HepG2 (cell line): ENCODE results near the gene SLC25A20. TPM values are rescaled to one million over a fixed set of nuclear protein-coding genes. Genes with fewer than 3 reads are reported as not detected.
A peak's percentile ranks its signal among the peaks of the same experiment; 100 is the strongest.

Experiments used
- ATAC-seq: fragments of 200-7000 bp; cut with Tn5 transposase; 3 replicates; pipeline ENCODE4 v1.9.1; 2020; ENCODE audit warnings: mild to moderate bottlenecking, moderate library complexity
- BruUV-seq: library from RNA; stranded (reverse); fragments of 400-500 nt; replicated peaks from 2 replicates; lab custom pipeline; 2021; lab: Mats Ljungman, UMichigan
- CTCF ChIA-PET: fragments of 300-600 bp; formaldehyde crosslinking; extraction: SDS; loops from one replicate; lab custom pipeline; 2021; ENCODE audit warnings: low total read pairs, inconsistent platforms, low intra/inter-chr PET ratio; lab: Yijun Ruan, JAX
- POLR2A ChIA-PET: fragments of 350-600 bp; sonication (Branson Sonifier 250); formaldehyde crosslinking; loops from one replicate; lab custom pipeline; 2020; ENCODE audit warnings: antibody characterized with exemption, inconsistent platforms; lab: Yijun Ruan, JAX
- DNase-seq: peaks from one replicate; pipeline ENCODE4 v3.0.0-alpha.2; 2015; ENCODE audit warnings: low spot score
- FAIRE-seq: peaks from 3 replicates; lab custom pipeline; 2011; peaks lifted over from hg19 to GRCh38; lab: Jason Lieb, UNC
- H2AFZ ChIP-seq: one replicate; pipeline ENCODE4 v1.6.1; 2011; ENCODE audit warnings: low read length, inconsistent platforms
- H3K27ac ChIP-seq: fragments of 300-600 bp; 3 replicates; pipeline ENCODE4 v1.8.0; 2011; ENCODE audit warnings: mixed run types, mild to moderate bottlenecking, mixed read lengths, low read length, inconsistent platforms; ENCODE audit not compliant: insufficient read depth; ENCODE audit errors: extremely low read length
- H3K27me3 ChIP-seq, 2 experiments: fragments of 200-600 bp in 1 of 2; 2 replicates in 1 of 2; 3 replicates in 1 of 2; pipeline versions ENCODE4 v1.6.0 to v1.8.0; 2011; ENCODE audit warnings: low read length in 2 of 2, mild to moderate bottlenecking in 2 of 2, moderate library complexity in 2 of 2, inconsistent platforms in 1 of 2; ENCODE audit not compliant: insufficient read depth in 2 of 2, control insufficient read depth in 1 of 2
- H3K36me3 ChIP-seq, 2 experiments: fragments of 200-600 bp in 1 of 2; replicated peaks in 1 of 2; 2 replicates in 1 of 2; 3 replicates in 1 of 2; pipeline versions ENCODE4 v1.5.1 to v1.8.0; 2011; ENCODE audit warnings: low read length in 2 of 2, inconsistent platforms in 1 of 2; ENCODE audit not compliant: insufficient read depth in 2 of 2, control insufficient read depth in 1 of 2
- H3K4me1 ChIP-seq: 2 replicates; pipeline ENCODE4 v1.5.1; 2012; ENCODE audit warnings: low read length, inconsistent platforms; ENCODE audit not compliant: insufficient read depth
- H3K4me2 ChIP-seq: 2 replicates; pipeline ENCODE4 v1.6.0; 2011; ENCODE audit warnings: low read depth, low read length, inconsistent platforms
- H3K4me3 ChIP-seq, 3 experiments: fragments of 200-600 bp in 1 of 3; sonication (generic), shearing (Covaris generic) in 1 of 3; replicated peaks in 1 of 3; 2 replicates each; pipeline ENCODE4 v1.5.1; 2011 to 2016; ENCODE audit warnings: low read length in 3 of 3, inconsistent platforms in 2 of 3, low read depth in 2 of 3, mild to moderate bottlenecking in 2 of 3, control low read depth in 1 of 3, mixed read lengths in 1 of 3; ENCODE audit not compliant: insufficient read depth in 1 of 3
- H3K79me2 ChIP-seq: one replicate; pipeline ENCODE4 v1.6.1; 2011; ENCODE audit warnings: low read length, inconsistent platforms; ENCODE audit not compliant: insufficient read depth
- H3K9ac ChIP-seq: 2 replicates; pipeline ENCODE4 v1.6.0; 2011; ENCODE audit warnings: mild to moderate bottlenecking, low read depth, low read length, inconsistent platforms; ENCODE audit not compliant: insufficient read depth
- H3K9me3 ChIP-seq: 2 replicates; pipeline ENCODE4 v1.5.1; 2012; ENCODE audit warnings: mild to moderate bottlenecking, low read length
- H4K20me1 ChIP-seq: 2 replicates; pipeline ENCODE4 v1.6.0; 2011; ENCODE audit warnings: inconsistent platforms, mild to moderate bottlenecking, low read length, moderate library complexity; ENCODE audit not compliant: insufficient read depth
- ATM ChIP-seq: fragments of 450-650 bp; IDR thresholded peaks from 2 replicates; pipeline ENCODE4 v1.7.1; 2017; ENCODE audit warnings: mild to moderate bottlenecking, borderline replicate concordance
- CBFB ChIP-seq: sonication (generic); formaldehyde crosslinking; IDR thresholded peaks from 2 replicates; pipeline ENCODE4 v1.4.0; 2020; ENCODE audit warnings: missing genetic modification reagents
- CCAR2 ChIP-seq: fragments of 200-400 bp; formaldehyde crosslinking; optimal IDR thresholded peaks from 2 replicates; pipeline ENCODE3; 2018; ENCODE audit warnings: low read depth, mild to moderate bottlenecking, low read length, moderate library complexity
- JUN ChIP-seq: sonication (generic); formaldehyde crosslinking; IDR thresholded peaks from 2 replicates; pipeline ENCODE4 v1.4.0; 2020; ENCODE audit warnings: mild to moderate bottlenecking, missing genetic modification reagents
- MAFF ChIP-seq: IDR thresholded peaks from 2 replicates; pipeline ENCODE4 v1.6.1; 2011; ENCODE audit warnings: low read depth, low read length, improper control_type of control experiment
- MAFG ChIP-seq: sonication (generic); formaldehyde crosslinking; IDR thresholded peaks from 2 replicates; pipeline ENCODE4 v1.5.1; 2020; ENCODE audit warnings: mild to moderate bottlenecking, missing genetic modification reagents
- MAFK ChIP-seq, 2 experiments: IDR thresholded peaks in 1 of 2; conservative IDR thresholded peaks in 1 of 2; 2 replicates each; pipeline ENCODE4 v1.6.1; 2011; ENCODE audit warnings: improper control_type of control experiment in 2 of 2, low read length in 2 of 2
- MTF2 ChIP-seq: sonication (generic); formaldehyde crosslinking; IDR thresholded peaks from 2 replicates; pipeline ENCODE4 v1.5.0; 2020; ENCODE audit warnings: missing genetic modification reagents, borderline replicate concordance
- RARA ChIP-seq: IDR thresholded peaks from 2 replicates; pipeline ENCODE4 v1.6.1; 2016; ENCODE audit warnings: missing genetic modification reagents, missing compliant biosample characterization
- WIZ ChIP-seq: sonication (generic); formaldehyde crosslinking; IDR thresholded peaks from 2 replicates; pipeline ENCODE4 v1.5.1; 2020; ENCODE audit warnings: mild to moderate bottlenecking, missing genetic modification reagents
- ZNF232 ChIP-seq: sonication (generic); formaldehyde crosslinking; IDR thresholded peaks from 2 replicates; pipeline ENCODE4 v1.4.0; 2020; ENCODE audit warnings: missing genetic modification reagents, borderline replicate concordance
- ZNF260 ChIP-seq: sonication (generic); formaldehyde crosslinking; IDR thresholded peaks from 2 replicates; pipeline ENCODE4 v1.4.0; 2020; ENCODE audit warnings: missing genetic modification reagents, low read depth, mild to moderate bottlenecking, borderline replicate concordance
- ZNF367 ChIP-seq: sonication (generic); formaldehyde crosslinking; IDR thresholded peaks from 2 replicates; pipeline ENCODE4 v1.4.0; 2020; ENCODE audit warnings: missing genetic modification reagents, borderline replicate concordance
- ZNF766 ChIP-seq: sonication (generic); formaldehyde crosslinking; IDR thresholded peaks from 2 replicates; pipeline ENCODE4 v1.5.0; 2020; ENCODE audit warnings: missing genetic modification reagents, borderline replicate concordance
- ZSCAN31 ChIP-seq: sonication (generic); formaldehyde crosslinking; IDR thresholded peaks from 2 replicates; pipeline ENCODE4 v1.5.0; 2020; ENCODE audit warnings: low read depth, mild to moderate bottlenecking, missing genetic modification reagents
- WGBS: methylation state at CpG from one replicate; pipeline ENCODE4 v1.1.6; 2017; ENCODE audit warnings: low lambda C conversion rate; 5-methylcytosine and 5-hydroxymethylcytosine counted together
- in situ Hi-C: cut with HindIII; loops from 2 replicates; pipeline ENCODE4 v1.10.0; 2017; ENCODE audit warnings: low pct_unique_long_range_greater_than_20kb; ENCODE audit not compliant: extremely low pct_ligation_motif_present
- intact Hi-C: fragments of 100-400 bp; cut with micrococcal nuclease; formaldehyde crosslinking; loops from one replicate; pipeline ENCODE4 v1.10.0; 2022; ENCODE audit not compliant: unreplicated experiment
- polyA plus RNA-seq, 8 experiments: library from polyadenylated mRNA; depleted of rRNA in 3 of 8; stranded (reverse) in 7 of 8; unstranded in 1 of 8; fragments of >200 nt; fragmentation: Illumina TruSeq in 4 of 8; extraction: Trizol in 4 of 8; gene quantifications; 2 replicates each; pipeline versions ENCODE4 v1.2.1 to v1.2.3, GENCODE V29; 2011 to 2016; ENCODE audit warnings: low read depth in 4 of 8, missing spikeins in 1 of 8, mixed read lengths in 1 of 8; ENCODE audit not compliant: insufficient read depth in 1 of 8
- total RNA-seq, 5 experiments: library from RNA; depleted of rRNA; stranded (reverse); fragments of >200 nt; fragmentation: Illumina TruSeq; extraction: Trizol; gene quantifications; 2 replicates each; pipeline ENCODE4 v1.2.3, GENCODE V29; 2016; ENCODE audit warnings: low read depth in 1 of 5
- TF ChIP-seq, protein P1 (sequence below): sonication (generic); formaldehyde crosslinking; IDR thresholded peaks from 2 replicates; pipeline ENCODE4 v1.9.0; 2022; ENCODE audit warnings: missing genetic modification reagents, mild to moderate bottlenecking, borderline replicate concordance
- TF ChIP-seq, protein P2 (sequence below): sonication (generic); formaldehyde crosslinking; IDR thresholded peaks from 2 replicates; pipeline ENCODE4 v1.4.0; 2020; ENCODE audit warnings: missing genetic modification reagents, mild to moderate bottlenecking, borderline replicate concordance
- TF ChIP-seq, protein P3 (sequence below): sonication (generic); formaldehyde crosslinking; IDR thresholded peaks from 2 replicates; pipeline ENCODE4 v1.5.1; 2020; ENCODE audit warnings: mild to moderate bottlenecking, missing genetic modification reagents, moderate library complexity
- TF ChIP-seq, protein P4 (sequence below): sonication (generic); formaldehyde crosslinking; IDR thresholded peaks from 2 replicates; pipeline ENCODE4 v1.5.0; 2020; ENCODE audit warnings: missing genetic modification reagents

The SLC25A20 gene
- total and polyA plus RNA-seq, 2 of the 13 experiments (the other 11 are each of a cell fraction or from before 2014, with no cell fraction given): 21.1 to 26.6 TPM

DNA sequence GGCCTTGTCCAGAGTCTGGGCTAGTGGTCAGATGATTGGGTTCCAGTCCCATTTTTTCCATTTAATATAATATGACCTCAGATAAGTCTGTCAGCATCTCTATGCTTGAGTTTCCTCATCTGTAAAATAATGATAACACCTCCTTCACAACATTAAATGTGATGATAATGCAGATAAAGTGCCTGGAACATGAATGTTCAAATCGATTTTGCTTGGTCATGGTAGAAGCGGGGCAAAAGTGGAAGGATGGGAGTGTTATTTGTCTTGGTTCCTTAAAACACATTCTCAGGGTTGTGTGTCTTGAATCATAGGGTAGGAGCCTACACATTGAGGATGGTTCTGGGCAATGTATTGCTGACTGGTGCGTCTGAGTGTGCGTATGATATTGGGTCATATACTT, 36.8 kb upstream of the SLC25A20 start (continued):
- TF ChIP-seq MAFK (conservative IDR thresholded peaks at IDR 0.05 in 1 of 2, IDR thresholded peaks at IDR 0.05 in 1 of 2; ENCODE audit: low read length in 2 of 2): peak; percentile 36 to 43; a peak in 2 of 4 replicates
- TF ChIP-seq, protein P1, sequence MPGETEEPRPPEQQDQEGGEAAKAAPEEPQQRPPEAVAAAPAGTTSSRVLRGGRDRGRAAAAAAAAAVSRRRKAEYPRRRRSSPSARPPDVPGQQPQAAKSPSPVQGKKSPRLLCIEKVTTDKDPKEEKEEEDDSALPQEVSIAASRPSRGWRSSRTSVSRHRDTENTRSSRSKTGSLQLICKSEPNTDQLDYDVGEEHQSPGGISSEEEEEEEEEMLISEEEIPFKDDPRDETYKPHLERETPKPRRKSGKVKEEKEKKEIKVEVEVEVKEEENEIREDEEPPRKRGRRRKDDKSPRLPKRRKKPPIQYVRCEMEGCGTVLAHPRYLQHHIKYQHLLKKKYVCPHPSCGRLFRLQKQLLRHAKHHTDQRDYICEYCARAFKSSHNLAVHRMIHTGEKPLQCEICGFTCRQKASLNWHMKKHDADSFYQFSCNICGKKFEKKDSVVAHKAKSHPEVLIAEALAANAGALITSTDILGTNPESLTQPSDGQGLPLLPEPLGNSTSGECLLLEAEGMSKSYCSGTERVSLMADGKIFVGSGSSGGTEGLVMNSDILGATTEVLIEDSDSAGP (CRISPR knock-in tag): no peak
- TF ChIP-seq CCAR2: no peak
- no peak for TF ChIP-seq ZSCAN31 (CRISPR knock-in tag)
- no peak for TF ChIP-seq ZNF232 (CRISPR knock-in tag)
- 0 out of 2 replicates have a peak, but pooled peaks have one; percentile 26 for TF ChIP-seq MAFF
- no peak for TF ChIP-seq ATM
- no peak for TF ChIP-seq ZNF766
- TF ChIP-seq, protein P2, sequence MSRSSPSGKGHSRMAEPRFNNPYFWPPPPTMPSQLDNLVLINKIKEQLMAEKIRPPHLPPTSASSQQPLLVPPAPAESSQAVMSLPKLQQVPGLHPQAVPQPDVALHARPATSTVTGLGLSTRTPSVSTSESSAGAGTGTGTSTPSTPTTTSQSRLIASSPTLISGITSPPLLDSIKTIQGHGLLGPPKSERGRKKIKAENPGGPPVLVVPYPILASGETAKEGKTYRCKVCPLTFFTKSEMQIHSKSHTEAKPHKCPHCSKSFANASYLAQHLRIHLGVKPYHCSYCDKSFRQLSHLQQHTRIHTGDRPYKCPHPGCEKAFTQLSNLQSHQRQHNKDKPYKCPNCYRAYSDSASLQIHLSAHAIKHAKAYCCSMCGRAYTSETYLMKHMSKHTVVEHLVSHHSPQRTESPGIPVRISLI (CRISPR knock-in tag): no peak

DNA sequence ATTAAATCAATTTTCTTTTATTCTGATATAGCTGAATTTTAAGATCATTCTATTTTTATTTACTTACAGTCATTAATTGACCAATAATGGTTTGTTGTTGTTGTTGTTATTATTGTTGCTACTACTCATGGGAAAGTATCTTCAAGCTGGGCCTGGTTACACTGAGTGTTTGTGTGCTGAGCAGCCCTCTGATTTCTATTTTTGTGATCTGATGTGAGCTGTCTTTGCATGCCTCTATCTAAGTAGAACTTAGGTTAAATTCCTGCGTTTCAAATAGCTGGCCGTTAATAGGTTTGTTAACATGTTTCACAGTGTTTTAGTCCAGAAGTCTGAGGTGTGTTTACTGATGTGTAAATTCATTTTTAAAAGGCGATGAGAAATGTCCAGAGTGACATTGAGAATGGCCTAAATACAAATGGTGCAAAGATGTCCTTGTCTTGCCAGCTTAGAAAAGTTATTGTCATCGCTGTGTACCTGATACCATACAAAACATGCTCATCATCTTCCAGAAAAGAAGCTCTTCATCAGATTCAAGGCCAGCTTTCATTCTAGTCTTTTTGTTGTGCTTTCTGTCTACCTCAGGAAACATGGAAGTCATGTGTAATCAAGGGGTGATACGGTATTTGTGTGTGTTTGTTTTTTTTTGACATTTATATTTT, 35.8 kb upstream of the SLC25A20 start:
- 98% methylated on average over 5 of the region's 5 CpGs for WGBS
- no peak overlapping the region for H3K4me3 ChIP-seq
- no peak overlapping the region for H3K9ac ChIP-seq
- in situ Hi-C loops (no loop called here), intact Hi-C loops (no loop called here)
- no peak for FAIRE-seq
- H4K20me1 ChIP-seq: peaks cover 18% of the 10 kb centered on the region
- H2AFZ ChIP-seq: no peak overlapping the region
- CTCF ChIA-PET: no interaction called here
- peaks cover 66% of the 10 kb centered on the region for H3K79me2 ChIP-seq
- H3K9me3 ChIP-seq: no peaks in the 10 kb centered on the region
- peaks cover 5 to 33% of the 10 kb centered on the region in 2 experiments for H3K36me3 ChIP-seq
- POLR2A ChIA-PET: interaction anchor here (0.6 kb wide), 1 partner anchor 14 kb away, joined by 3 read pairs; no protein-coding TSS in a partner anchor
- H3K27ac ChIP-seq: no peak overlapping the region
- peaks cover 43% of the 10 kb centered on the region for H3K4me1 ChIP-seq
- no peak overlapping the region for H3K4me2 ChIP-seq
- DNase-seq: no peak
- H3K27me3 ChIP-seq: no peaks in the 10 kb centered on the region
- BruUV-seq: no TSS peak
- ATAC-seq: no peak
- TF ChIP-seq WIZ (CRISPR knock-in tag) (no peak), MTF2 (no peak), MAFG (CRISPR knock-in tag) (no peak), RARA (CRISPR knock-in tag) (no peak), ZNF260 (CRISPR knock-in tag) (no peak), JUN (CRISPR knock-in tag) (no peak), CBFB (CRISPR knock-in tag) (no peak), ZNF367 (CRISPR knock-in tag) (no peak)
- TF ChIP-seq, protein P3, sequence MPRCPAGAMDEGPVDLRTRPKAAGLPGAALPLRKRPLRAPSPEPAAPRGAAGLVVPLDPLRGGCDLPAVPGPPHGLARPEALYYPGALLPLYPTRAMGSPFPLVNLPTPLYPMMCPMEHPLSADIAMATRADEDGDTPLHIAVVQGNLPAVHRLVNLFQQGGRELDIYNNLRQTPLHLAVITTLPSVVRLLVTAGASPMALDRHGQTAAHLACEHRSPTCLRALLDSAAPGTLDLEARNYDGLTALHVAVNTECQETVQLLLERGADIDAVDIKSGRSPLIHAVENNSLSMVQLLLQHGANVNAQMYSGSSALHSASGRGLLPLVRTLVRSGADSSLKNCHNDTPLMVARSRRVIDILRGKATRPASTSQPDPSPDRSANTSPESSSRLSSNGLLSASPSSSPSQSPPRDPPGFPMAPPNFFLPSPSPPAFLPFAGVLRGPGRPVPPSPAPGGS: no peak
- TF ChIP-seq, protein P4, sequence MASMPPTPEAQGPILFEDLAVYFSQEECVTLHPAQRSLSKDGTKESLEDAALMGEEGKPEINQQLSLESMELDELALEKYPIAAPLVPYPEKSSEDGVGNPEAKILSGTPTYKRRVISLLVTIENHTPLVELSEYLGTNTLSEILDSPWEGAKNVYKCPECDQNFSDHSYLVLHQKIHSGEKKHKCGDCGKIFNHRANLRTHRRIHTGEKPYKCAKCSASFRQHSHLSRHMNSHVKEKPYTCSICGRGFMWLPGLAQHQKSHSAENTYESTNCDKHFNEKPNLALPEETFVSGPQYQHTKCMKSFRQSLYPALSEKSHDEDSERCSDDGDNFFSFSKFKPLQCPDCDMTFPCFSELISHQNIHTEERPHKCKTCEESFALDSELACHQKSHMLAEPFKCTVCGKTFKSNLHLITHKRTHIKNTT (CRISPR knock-in tag): no peak
